GM19328 (cell line): ENCODE data around the gene CMPK2.
A peak's percentile ranks its signal among the peaks of the same experiment; 100 is the strongest.
"Not testable (repeated sequence)": the region's sequence is repeated elsewhere in the genome, so short reads cannot be mapped to it uniquely, and the experiment has no call there.

Source experiments
- ATAC-seq: cut with Tn5 transposase; IDR thresholded peaks from one replicate; pipeline ENCODE4 v1.9.1; 2021; ENCODE audit warnings: mild to moderate bottlenecking, moderate library complexity; ENCODE audit not compliant: unreplicated experiment

Gene CMPK2

GRCh38 chr2:6865346-6866274, at the start of gene CMPK2:
CMPK2 (minus strand) TSS chr2:6865907; CDS start chr2:6865696, 211 bp downstream.
- peak; percentile 71 for ATAC-seq

GRCh38 chr2:6915399-6915798, 49.7 kb upstream of the CMPK2 start:
- ATAC-seq: no peak

- ATAC-seq: no peak
These were observed 49.1 kb upstream of the CMPK2 start for GRCh38 chr2:6914828-6915227.

GRCh38 chr2:6913415-6914157, 47.9 kb upstream of the CMPK2 start:
- ATAC-seq: no peak

- ATAC-seq: no peak
These were observed 46.0 kb upstream of the CMPK2 start for GRCh38 chr2:6911721-6912120.

GRCh38 chr2:6909431-6910385, 44.0 kb upstream of the CMPK2 start:
- peak; percentile 98 for ATAC-seq

- no peak for ATAC-seq
These were observed 42.6 kb upstream of the CMPK2 start for GRCh38 chr2:6908291-6908690.

GRCh38 chr2:6906165-6906741, 40.5 kb upstream of the CMPK2 start:
- ATAC-seq: no peak

- ATAC-seq: no peak
These were observed 40.0 kb upstream of the CMPK2 start for GRCh38 chr2:6905668-6906067.

- ATAC-seq: not testable (repeated sequence)
These were observed 36.9 kb upstream of the CMPK2 start for GRCh38 chr2:6902581-6902980.

- ATAC-seq: no peak
These were observed 31.4 kb upstream of the CMPK2 start for GRCh38 chr2:6896930-6897759.

GRCh38 chr2:6893876-6894482, 28.3 kb upstream of the CMPK2 start:
- no peak for ATAC-seq

GRCh38 chr2:6888724-6889123, 23.0 kb upstream of the CMPK2 start:
- ATAC-seq: no peak

- no peak for ATAC-seq
These were observed 22.1 kb upstream of the CMPK2 start for GRCh38 chr2:6887751-6888192.

- ATAC-seq: no peak
These were observed 20.3 kb upstream of the CMPK2 start for GRCh38 chr2:6885968-6886367.

GRCh38 chr2:6885551-6885950, 19.8 kb upstream of the CMPK2 start:
- ATAC-seq: no peak

- no peak for ATAC-seq
These were observed 17.9 kb upstream of the CMPK2 start for GRCh38 chr2:6883448-6884122.

GRCh38 chr2:6881516-6881915, 15.8 kb upstream of the CMPK2 start:
- ATAC-seq: no peak

- no peak for ATAC-seq
These were observed 15.3 kb upstream of the CMPK2 start for GRCh38 chr2:6881046-6881445.
